Measurements from ENCODE around the gene RXFP2. TPM values are rescaled to one million over a fixed set of nuclear protein-coding genes. Genes with fewer than 3 reads are reported as not detected.

RXFP2 gene
- total and polyA plus RNA-seq, 10 of the 15 experiments (the other 5 are each of a cell fraction or from before 2014, with no cell fraction given): 0.01 to 0.05 TPM; not detected in 8

DNA sequence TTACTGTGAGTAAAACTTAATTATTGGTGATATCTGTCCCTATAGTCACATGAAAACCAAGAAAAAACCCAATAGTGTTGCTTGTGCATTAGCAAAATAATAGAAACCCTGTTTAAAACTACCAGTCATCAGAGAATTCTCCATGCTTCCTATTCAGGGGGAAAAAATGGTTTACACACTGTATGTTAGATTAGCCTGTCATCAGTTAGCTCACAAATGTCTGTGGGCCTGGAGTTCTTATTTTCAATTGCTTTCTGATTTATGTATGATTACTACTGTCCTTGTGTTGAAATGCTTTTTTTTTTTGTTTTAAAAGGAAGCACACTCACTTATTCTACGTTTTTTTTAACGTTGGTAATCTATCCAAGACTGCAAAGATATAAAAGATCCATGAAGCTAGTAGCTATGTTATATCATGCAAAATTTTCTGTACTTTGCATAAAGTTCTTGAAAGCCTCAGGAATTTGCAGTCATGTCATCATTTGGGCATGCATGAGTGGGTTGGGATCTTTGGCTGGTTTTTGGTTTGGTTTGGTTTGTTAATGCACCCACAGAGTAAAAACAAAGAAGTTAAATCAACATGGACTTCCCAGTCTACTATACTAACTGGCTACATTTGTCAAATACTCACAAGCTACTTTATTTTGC lies 25.9 kb downstream of the RXFP2 start:
- TF ChIP-seq GABPA (IDR thresholded peaks at IDR 0.05; ENCODE audit: low read depth): no peak
- no peak for TF ChIP-seq YBX1 (IDR thresholded peaks at IDR 0.05)
- TF ChIP-seq ZZZ3 (IDR thresholded peaks at IDR 0.05; ENCODE audit: control insufficient read depth, insufficient read length, low read depth): no peak
- TF ChIP-seq POU2F2 (IDR thresholded peaks at IDR 0.05; ENCODE audit: borderline replicate concordance, low read depth, low read length): no peak
- no peak for TF ChIP-seq RELB (IDR thresholded peaks at IDR 0.05; ENCODE audit: low read depth)
- 0% methylated on average over 2 of the region's 2 CpGs for WGBS (ENCODE audit: insufficient coverage, insufficient replicate concordance, low lambda C conversion rate, missing lambda C conversion rate)
- Histone ChIP-seq H2AFZ (ENCODE audit: control insufficient read depth, low read depth, low read length) (no peak overlapping the region), H4K20me1 (ENCODE audit: control insufficient read depth, insufficient read depth) (no peaks in the 10 kb centered on the region), H3K4me1 (ENCODE audit: control insufficient read depth, insufficient read depth, low read length) (no peaks in the 10 kb centered on the region), H3K27ac (ENCODE audit: control insufficient read depth, insufficient read depth) (no peak overlapping the region), H3K4me3 (no peak overlapping the region), H3K27me3 (replicated peaks in 1 of 2; ENCODE audit: control insufficient read depth in 2 of 2, insufficient read depth in 2 of 2, low read length in 1 of 2) (no peaks in the 10 kb centered on the region), H3K36me3 (ENCODE audit: control insufficient read depth in 2 of 2, insufficient read depth in 2 of 2, low read length in 1 of 2) (no peaks in the 10 kb centered on the region), H3K4me2 (ENCODE audit: control insufficient read depth, insufficient read depth) (no peak overlapping the region), H3K9me3 (replicated peaks; ENCODE audit: control insufficient read depth, insufficient read depth, low read length) (no peaks in the 10 kb centered on the region), H3K9ac (ENCODE audit: control insufficient read depth, insufficient read depth, low read length) (no peak overlapping the region), H3K79me2 (ENCODE audit: control insufficient read depth, insufficient read depth, low read length) (no peaks in the 10 kb centered on the region)
- intact Hi-C loops (cut with micrococcal nuclease; ENCODE audit: unreplicated experiment) (no loop called here), in situ Hi-C loops (cut with MboI) (no loop called here)
- BruUV-seq (replicated peaks): no TSS peak
- DNase-seq (ENCODE audit: low read depth, low spot score) (no peak), ATAC-seq (no peak), FAIRE-seq (no peak)
- ChIA-PET SMC1A (ENCODE audit: uncharacterized antibody, unreplicated experiment) (interaction anchor here (0.6 kb wide), 1 partner anchor 533 kb away, joined by 3 read pairs; no protein-coding TSS in a partner anchor), POLR2A (no interaction called here), CTCF (interaction anchor here (0.6 to 1.2 kb wide), 3 partner anchors 10 to 334 kb away, joined by 3 to 4 read pairs (median 3); no protein-coding TSS in a partner anchor), RAD21 (ENCODE audit: unreplicated experiment) (no interaction called here)
